Skeletal muscle satellite cell (primary cell): ENCODE results near the gene POLE. TPM values are rescaled to one million over a fixed set of nuclear protein-coding genes. Genes with fewer than 3 reads are reported as not detected.

Experiments
- small RNA-seq: library from RNA; depleted of rRNA; stranded (forward); fragments of <200 nt; gene quantifications from one replicate; pipeline ENCODE3, GENCODE V24; 2012

The POLE gene

Small RNAs within 50 kb of the gene (small RNA-seq; reads per million reads assigned to genes)
- gene MIR6763 (not detected), gene RNA5SP379 (0.21 reads per million)
